ENCODE data around the gene LHFPL6.

DNA sequence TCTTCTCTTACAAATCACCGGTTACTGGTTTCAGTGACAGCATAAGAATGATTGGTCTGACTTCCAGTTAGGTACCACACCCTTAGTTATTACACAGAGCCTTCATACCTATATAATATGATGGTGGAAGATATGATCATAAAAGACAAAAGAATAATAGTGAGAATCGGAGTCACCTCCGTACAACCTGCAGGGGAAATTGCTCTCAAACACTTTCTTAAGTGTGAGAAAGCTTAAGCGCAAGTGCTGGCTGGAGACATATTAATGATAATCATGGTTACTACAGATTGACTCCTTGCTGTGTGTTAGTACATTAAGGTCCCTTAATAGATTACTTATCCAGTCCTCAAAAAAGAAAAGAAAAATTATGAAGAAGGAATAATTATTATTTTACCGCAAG is 1.8 kb upstream of the LHFPL6 start:
- TF ChIP-seq CHD4 (IDR thresholded peaks at IDR 0.05; ENCODE audit: borderline replicate concordance), result no peak
- TF ChIP-seq NR3C1 (IDR thresholded peaks at IDR 0.05), result no peak
- TF ChIP-seq, protein P1, sequence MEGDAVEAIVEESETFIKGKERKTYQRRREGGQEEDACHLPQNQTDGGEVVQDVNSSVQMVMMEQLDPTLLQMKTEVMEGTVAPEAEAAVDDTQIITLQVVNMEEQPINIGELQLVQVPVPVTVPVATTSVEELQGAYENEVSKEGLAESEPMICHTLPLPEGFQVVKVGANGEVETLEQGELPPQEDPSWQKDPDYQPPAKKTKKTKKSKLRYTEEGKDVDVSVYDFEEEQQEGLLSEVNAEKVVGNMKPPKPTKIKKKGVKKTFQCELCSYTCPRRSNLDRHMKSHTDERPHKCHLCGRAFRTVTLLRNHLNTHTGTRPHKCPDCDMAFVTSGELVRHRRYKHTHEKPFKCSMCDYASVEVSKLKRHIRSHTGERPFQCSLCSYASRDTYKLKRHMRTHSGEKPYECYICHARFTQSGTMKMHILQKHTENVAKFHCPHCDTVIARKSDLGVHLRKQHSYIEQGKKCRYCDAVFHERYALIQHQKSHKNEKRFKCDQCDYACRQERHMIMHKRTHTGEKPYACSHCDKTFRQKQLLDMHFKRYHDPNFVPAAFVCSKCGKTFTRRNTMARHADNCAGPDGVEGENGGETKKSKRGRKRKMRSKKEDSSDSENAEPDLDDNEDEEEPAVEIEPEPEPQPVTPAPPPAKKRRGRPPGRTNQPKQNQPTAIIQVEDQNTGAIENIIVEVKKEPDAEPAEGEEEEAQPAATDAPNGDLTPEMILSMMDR (IDR thresholded peaks at IDR 0.05), result no peak
- TF ChIP-seq PHF8 (IDR thresholded peaks at IDR 0.05; ENCODE audit: borderline replicate concordance, low read depth), result no peak
- TF ChIP-seq POLR2AphosphoS2 (conservative IDR thresholded peaks at IDR 0.05; ENCODE audit: low read length), result no peak
- TF ChIP-seq CBX2 (IDR thresholded peaks at IDR 0.05; ENCODE audit: borderline replicate concordance, low read depth), result no peak
